ENCODE data around the gene TMEM11. TPM values are rescaled to one million over a fixed set of nuclear protein-coding genes. Genes with fewer than 3 reads are reported as not detected.

TMEM11 gene
- polyA plus RNA-seq, 1 donor (not counting 4 experiments of a cell fraction or from before 2014, with no cell fraction given) = 40.1 TPM

- Histone ChIP-seq H3K36me3 (ENCODE audit: control insufficient read depth in 2 of 2, extremely low read depth in 1 of 2, insufficient read depth in 2 of 2, low read length in 2 of 2) (no peaks in the 10 kb centered on the region), H3K4me2 (ENCODE audit: control insufficient read depth, extremely low read depth, insufficient read depth, low read depth, low read length) (no peak overlapping the region), H3K9me3 (ENCODE audit: control insufficient read depth, low read depth, low read length) (no peaks in the 10 kb centered on the region), H3K4me3 (ENCODE audit: control insufficient read depth in 2 of 3, extremely low read depth in 1 of 3, insufficient read depth in 2 of 3, low read depth in 1 of 3, low read length in 3 of 3) (no peak overlapping the region), H2AFZ (ENCODE audit: control insufficient read depth, low read length) (no peak overlapping the region), H3K9me1 (ENCODE audit: control insufficient read depth, extremely low read depth, insufficient read depth, low read length) (no peaks in the 10 kb centered on the region), H4K20me1 (ENCODE audit: control insufficient read depth, extremely low read depth, insufficient read depth, low read length) (no peaks in the 10 kb centered on the region), H3K79me2 (ENCODE audit: control insufficient read depth, insufficient read depth, low read length) (no peaks in the 10 kb centered on the region), H3K9ac (ENCODE audit: control insufficient read depth, extremely low read depth, insufficient read depth, low read length) (no peak overlapping the region), H3K27me3 (ENCODE audit: control insufficient read depth, extremely low read depth, insufficient read depth, low read length) (no peaks in the 10 kb centered on the region), H3K4me1 (ENCODE audit: control insufficient read depth, extremely low read depth, insufficient read depth, low read length) (peaks cover 8% of the 10 kb centered on the region), H3K27ac (ENCODE audit: control insufficient read depth, insufficient read depth, low read length) (no peak overlapping the region)
- dilution Hi-C loops (cut with MboI; ENCODE audit: extremely low pct_ligation_motif_present, low sequenced_read_pairs) = no loop called here
- no peak for FAIRE-seq
- DNase-seq (ENCODE audit: low read depth, low spot score) = no peak
- TF ChIP-seq EZH2 (IDR thresholded peaks at IDR 0.05; ENCODE audit: low read length) = no peak
- TF ChIP-seq, protein P1, sequence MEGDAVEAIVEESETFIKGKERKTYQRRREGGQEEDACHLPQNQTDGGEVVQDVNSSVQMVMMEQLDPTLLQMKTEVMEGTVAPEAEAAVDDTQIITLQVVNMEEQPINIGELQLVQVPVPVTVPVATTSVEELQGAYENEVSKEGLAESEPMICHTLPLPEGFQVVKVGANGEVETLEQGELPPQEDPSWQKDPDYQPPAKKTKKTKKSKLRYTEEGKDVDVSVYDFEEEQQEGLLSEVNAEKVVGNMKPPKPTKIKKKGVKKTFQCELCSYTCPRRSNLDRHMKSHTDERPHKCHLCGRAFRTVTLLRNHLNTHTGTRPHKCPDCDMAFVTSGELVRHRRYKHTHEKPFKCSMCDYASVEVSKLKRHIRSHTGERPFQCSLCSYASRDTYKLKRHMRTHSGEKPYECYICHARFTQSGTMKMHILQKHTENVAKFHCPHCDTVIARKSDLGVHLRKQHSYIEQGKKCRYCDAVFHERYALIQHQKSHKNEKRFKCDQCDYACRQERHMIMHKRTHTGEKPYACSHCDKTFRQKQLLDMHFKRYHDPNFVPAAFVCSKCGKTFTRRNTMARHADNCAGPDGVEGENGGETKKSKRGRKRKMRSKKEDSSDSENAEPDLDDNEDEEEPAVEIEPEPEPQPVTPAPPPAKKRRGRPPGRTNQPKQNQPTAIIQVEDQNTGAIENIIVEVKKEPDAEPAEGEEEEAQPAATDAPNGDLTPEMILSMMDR (optimal IDR thresholded peaks at IDR 0.05 in 1 of 3, IDR thresholded peaks at IDR 0.05 in 1 of 3, conservative IDR thresholded peaks at IDR 0.05 in 1 of 3; ENCODE audit: extremely low read depth in 1 of 3, insufficient read depth in 2 of 3, low read length in 3 of 3) = no peak
Measured at GRCh38 chr17:21262259-21262993, 48.5 kb upstream of the TMEM11 start.

DNA sequence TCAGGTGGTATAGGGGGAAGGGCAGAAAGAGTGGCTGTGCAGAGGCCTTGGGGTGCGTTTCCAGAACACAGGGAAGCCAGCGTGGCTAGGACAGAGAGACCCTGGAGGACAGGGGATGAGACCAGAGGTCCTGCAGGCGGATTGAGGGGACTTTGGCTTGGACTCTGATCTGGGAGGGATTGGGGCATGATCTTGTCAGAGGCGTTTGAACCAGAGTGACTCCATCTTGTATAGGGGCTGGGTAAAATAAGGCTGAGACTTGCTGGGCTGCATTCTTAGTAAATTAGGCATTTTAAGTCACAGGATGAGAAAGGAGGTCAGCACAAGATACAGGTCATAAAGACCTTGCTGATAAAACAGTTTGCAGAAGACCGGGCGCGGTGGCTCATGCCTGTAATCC is 44.6 kb upstream of the TMEM11 start:
- no peaks in the 10 kb centered on the region for H3K36me3 ChIP-seq (ENCODE audit: control insufficient read depth in 2 of 2, extremely low read depth in 1 of 2, insufficient read depth in 2 of 2, low read length in 2 of 2)
- H3K79me2 ChIP-seq (ENCODE audit: control insufficient read depth, insufficient read depth, low read length) = no peaks in the 10 kb centered on the region
- DNase-seq (ENCODE audit: low read depth, low spot score) (no peak), FAIRE-seq (no peak)
- no peaks in the 10 kb centered on the region for H3K9me3 ChIP-seq (ENCODE audit: control insufficient read depth, low read depth, low read length)
- H3K4me2 ChIP-seq (ENCODE audit: control insufficient read depth, extremely low read depth, insufficient read depth, low read depth, low read length) = no peak overlapping the region
- H2AFZ ChIP-seq (ENCODE audit: control insufficient read depth, low read length) = no peak overlapping the region
- no peak overlapping the region for H3K9ac ChIP-seq (ENCODE audit: control insufficient read depth, extremely low read depth, insufficient read depth, low read length)
- no peak overlapping the region for H3K27ac ChIP-seq (ENCODE audit: control insufficient read depth, insufficient read depth, low read length)
- no peak overlapping the region for H3K4me3 ChIP-seq (ENCODE audit: control insufficient read depth in 2 of 3, extremely low read depth in 1 of 3, insufficient read depth in 2 of 3, low read depth in 1 of 3, low read length in 3 of 3)
- dilution Hi-C loops (cut with MboI; ENCODE audit: extremely low pct_ligation_motif_present, low sequenced_read_pairs) = no loop called here
- no peaks in the 10 kb centered on the region for H3K9me1 ChIP-seq (ENCODE audit: control insufficient read depth, extremely low read depth, insufficient read depth, low read length)
- TF ChIP-seq, protein P1 (optimal IDR thresholded peaks at IDR 0.05 in 1 of 3, IDR thresholded peaks at IDR 0.05 in 1 of 3, conservative IDR thresholded peaks at IDR 0.05 in 1 of 3; ENCODE audit: extremely low read depth in 1 of 3, insufficient read depth in 2 of 3, low read length in 3 of 3) = no peak
- no peak for TF ChIP-seq EZH2 (IDR thresholded peaks at IDR 0.05; ENCODE audit: low read length)
- H3K4me1 ChIP-seq (ENCODE audit: control insufficient read depth, extremely low read depth, insufficient read depth, low read length) = peaks cover 12% of the 10 kb centered on the region
- no peaks in the 10 kb centered on the region for H4K20me1 ChIP-seq (ENCODE audit: control insufficient read depth, extremely low read depth, insufficient read depth, low read length)
- H3K27me3 ChIP-seq (ENCODE audit: control insufficient read depth, extremely low read depth, insufficient read depth, low read length) = no peaks in the 10 kb centered on the region

Data from keratinocyte (primary cell).